Subcutaneous abdominal adipose tissue (tissue), 5 donors: ENCODE measurements around the gene TRPM2.

ENCODE experiments used
- H3K27ac ChIP-seq: one replicate; pipeline ENCODE4 v1.7.0; 2013; ENCODE audit warnings: low read depth, mild to moderate bottlenecking, inconsistent platforms, low read length, moderate library complexity
- H3K27me3 ChIP-seq, 5 donors: one replicate each; pipeline ENCODE4 v1.7.0; 2013; ENCODE audit warnings: low read length in 5 of 5, inconsistent platforms in 1 of 5; ENCODE audit not compliant: control insufficient read depth in 5 of 5, insufficient read depth in 4 of 5
- H3K36me3 ChIP-seq, 5 donors: one replicate each; pipeline ENCODE4 v1.7.0; 2013; ENCODE audit warnings: low read length in 5 of 5; ENCODE audit not compliant: control insufficient read depth in 5 of 5, insufficient read depth in 5 of 5
- H3K4me1 ChIP-seq, 5 donors: one replicate each; pipeline ENCODE4 v1.7.0; 2013; ENCODE audit warnings: low read length in 5 of 5, mild to moderate bottlenecking in 3 of 5, moderate library complexity in 1 of 5; ENCODE audit not compliant: control insufficient read depth in 5 of 5, insufficient read depth in 5 of 5
- H3K4me3 ChIP-seq, 5 donors: one replicate each; pipeline ENCODE4 v1.7.0; 2013; ENCODE audit warnings: low read length in 5 of 5, low read depth in 1 of 5
- H3K9ac ChIP-seq, 5 donors: one replicate each; pipeline ENCODE4 v1.7.0; 2013; ENCODE audit warnings: low read length in 5 of 5, mild to moderate bottlenecking in 4 of 5, moderate library complexity in 3 of 5
- H3K9me3 ChIP-seq, 5 donors: one replicate each; pipeline ENCODE4 v1.7.0; 2013; ENCODE audit warnings: low read length in 5 of 5; ENCODE audit not compliant: control insufficient read depth in 5 of 5
- donor health status: healthy.
- donor health status: healthy.
- donor health status: healthy.
- donor health status: healthy.
- donor health status: healthy.

TRPM2 gene

DNA sequence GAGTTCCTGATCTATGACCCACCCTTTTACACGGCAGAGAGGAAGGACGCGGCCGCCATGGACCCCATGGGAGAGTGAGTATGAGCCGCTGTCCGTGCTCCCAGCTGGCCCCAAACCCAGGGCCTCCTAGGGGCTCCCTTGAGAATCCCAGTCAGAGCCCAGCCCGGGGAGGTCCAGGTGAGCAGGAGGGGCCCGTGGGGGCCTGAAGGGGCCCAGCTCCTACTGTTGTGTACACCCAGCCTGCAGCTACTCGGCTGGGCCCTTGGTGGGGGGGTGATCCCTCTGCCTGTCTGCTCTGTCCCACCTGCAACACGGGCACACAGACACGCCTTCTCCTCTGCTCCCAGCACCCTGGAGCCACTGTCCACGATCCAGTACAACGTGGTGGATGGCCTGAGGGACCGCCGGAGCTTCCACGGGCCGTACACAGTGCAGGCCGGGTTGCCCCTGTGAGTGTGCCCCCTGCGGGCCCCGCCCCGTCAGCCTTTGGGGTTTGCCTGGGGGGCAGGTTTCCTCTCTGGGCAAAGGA is 73.3 kb downstream of the TRPM2 start:
- Histone ChIP-seq H3K27me3 (peaks cover 0 to 6% (median 0%) of the 10 kb centered on the region in 5 donors), H3K4me3 (no peak overlapping the region), H3K36me3 (peaks cover 0 to 41% (median 2%) of the 10 kb centered on the region in 5 donors), H3K4me1 (peaks cover 2 to 12% (median 5%) of the 10 kb centered on the region in 5 donors), H3K27ac (no peak overlapping the region), H3K9ac (no peak overlapping the region), H3K9me3 (peaks cover 0 to 11% (median 6%) of the 10 kb centered on the region in 5 donors)

DNA sequence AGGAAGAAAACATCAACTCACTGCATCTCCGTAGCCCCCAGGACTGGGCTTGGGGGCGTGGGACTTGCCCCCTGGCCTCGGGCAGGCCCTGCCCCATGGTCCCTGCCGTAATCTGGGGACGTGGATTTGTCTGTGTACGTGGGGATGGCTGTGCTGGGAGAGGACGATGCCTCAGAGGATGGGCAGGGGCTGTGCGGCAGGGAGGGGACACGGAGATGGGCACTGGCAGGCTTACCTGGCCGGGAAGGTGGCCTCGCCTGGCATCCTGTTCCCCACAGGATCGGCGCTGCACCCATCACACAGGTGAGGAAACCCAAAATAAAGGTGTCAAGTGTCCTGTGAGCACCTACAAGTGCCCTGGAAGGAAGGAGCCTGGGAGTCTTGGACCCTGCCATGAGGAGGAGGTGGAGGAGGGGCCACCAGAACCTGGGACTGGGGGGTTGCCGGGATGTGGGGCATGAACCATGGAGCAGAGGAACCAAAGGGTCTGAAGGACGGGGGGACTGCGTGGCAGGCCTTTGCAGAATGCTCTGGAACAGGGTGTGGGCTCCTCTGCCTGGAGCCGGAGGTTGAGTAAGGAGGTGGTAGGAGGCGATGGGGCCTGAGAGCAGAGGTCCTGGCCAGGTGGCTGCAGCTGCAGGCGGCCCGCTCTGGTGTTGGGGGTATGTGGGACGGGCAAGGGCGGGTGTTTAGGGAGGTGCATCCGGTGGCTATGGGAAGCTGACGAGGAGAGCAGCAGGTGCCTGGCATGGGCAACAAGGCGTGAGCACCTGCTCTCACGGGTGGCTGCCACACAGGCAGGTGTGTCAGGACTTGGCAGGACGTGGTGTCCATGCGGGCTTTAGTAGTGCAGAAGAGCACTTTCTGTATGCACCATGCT is 74.1 kb downstream of the TRPM2 start:
- Histone ChIP-seq H3K9ac (no peak overlapping the region), H3K36me3 (peaks cover 0 to 36% (median 2%) of the 10 kb centered on the region in 5 donors), H3K4me3 (no peak overlapping the region), H3K27ac (no peak overlapping the region), H3K9me3 (peaks cover 0 to 11% (median 6%) of the 10 kb centered on the region in 5 donors), H3K27me3 (peaks cover 0 to 6% (median 0%) of the 10 kb centered on the region in 5 donors), H3K4me1 (peaks cover 2 to 12% (median 5%) of the 10 kb centered on the region in 5 donors)

DNA sequence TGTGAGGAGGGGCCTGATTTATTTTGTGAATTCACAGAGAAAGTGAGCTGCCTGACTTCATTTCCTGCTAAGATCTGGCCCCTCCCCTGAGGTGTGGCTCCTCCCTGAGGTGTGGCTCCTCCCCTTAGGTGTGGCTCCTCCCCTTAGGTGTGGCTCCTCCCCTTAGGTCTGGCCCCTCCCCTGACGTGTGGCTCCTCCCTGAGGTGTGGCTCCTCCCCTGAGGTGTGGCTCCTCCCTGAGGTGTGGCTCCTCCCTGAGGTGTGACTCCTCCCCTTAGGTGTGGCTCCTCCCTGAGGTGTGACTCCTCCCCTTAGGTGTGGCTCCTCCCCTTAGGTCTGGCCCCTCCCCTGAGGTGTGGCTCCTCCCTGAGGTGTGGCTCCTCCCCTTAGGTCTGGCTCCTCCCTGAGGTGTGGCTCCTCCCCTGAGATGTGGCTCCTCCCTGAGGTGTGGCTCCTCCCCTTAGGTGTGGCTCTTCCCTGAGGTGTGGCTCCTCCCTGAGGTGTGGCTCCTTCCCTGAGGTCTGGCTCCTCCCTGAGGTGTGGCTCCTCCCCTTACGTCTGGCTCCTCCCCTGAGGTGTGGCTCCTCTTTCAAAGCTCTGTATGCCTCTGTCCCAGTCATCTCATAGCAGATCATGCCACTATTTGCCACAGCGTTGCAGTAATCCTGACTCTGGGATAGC is 75.0 kb downstream of the TRPM2 start:
- H3K4me1 ChIP-seq: peaks cover 0 to 12% (median 2%) of the 10 kb centered on the region in 5 donors
- H3K36me3 ChIP-seq: peaks cover 0 to 36% (median 2%) of the 10 kb centered on the region in 5 donors
- H3K9me3 ChIP-seq: peaks cover 0 to 11% (median 6%) of the 10 kb centered on the region in 5 donors
- H3K27me3 ChIP-seq: peaks cover 0 to 6% (median 0%) of the 10 kb centered on the region in 5 donors
- H3K9ac ChIP-seq: no peak overlapping the region
- no peak overlapping the region for H3K4me3 ChIP-seq
- H3K27ac ChIP-seq: no peak overlapping the region

DNA sequence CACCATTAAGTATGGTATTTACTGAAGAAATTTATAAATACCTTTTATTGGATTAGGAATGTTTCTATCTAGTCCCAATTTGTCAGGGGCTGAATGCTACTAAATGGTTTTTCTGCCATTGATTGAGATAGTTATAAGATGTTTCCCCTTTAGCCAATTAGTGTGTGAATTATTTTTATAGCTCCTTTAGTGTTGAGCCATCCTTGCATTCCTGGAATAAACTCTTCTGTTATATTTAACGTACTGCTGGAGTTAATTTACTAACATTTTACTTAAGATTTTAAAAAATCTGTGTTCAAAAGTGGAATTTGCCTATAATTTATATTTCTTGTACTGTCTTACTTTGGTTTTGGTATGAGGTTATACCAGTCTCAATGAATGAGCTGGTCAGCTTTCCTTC is 76.5 kb downstream of the TRPM2 start:
- no peak overlapping the region for H3K4me3 ChIP-seq

DNA sequence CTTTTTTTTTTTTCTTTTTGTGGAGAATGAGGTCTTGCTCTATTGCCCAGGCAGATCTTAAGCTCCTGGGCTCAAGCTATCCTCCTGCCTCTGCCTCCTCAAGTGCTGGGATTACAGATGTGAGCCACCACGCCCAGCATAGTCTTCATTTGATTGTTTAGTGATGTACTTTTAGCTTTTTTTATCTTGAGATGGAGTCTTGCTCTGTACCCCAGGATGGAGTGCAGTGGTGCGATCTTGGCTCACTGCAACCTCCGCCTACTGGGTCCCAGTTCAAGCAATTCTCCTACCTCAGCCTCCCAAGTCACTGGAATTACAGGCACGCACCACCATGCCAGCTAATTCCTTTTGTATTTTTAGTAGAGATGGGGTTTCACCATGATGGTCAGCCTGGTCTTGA is 77.9 kb downstream of the TRPM2 start:
- peaks cover 0 to 3% (median 0%) of the 10 kb centered on the region in 5 donors for H3K27me3 ChIP-seq
- no peak overlapping the region for H3K9ac ChIP-seq
- no peak overlapping the region for H3K27ac ChIP-seq
- no peak overlapping the region for H3K4me3 ChIP-seq
- peaks cover 0 to 29% (median 9%) of the 10 kb centered on the region in 5 donors for H3K36me3 ChIP-seq
- peaks cover 0 to 11% (median 6%) of the 10 kb centered on the region in 5 donors for H3K9me3 ChIP-seq
- peaks cover 0 to 7% (median 0%) of the 10 kb centered on the region in 5 donors for H3K4me1 ChIP-seq

More for the DNA sequence above, 76.5 kb downstream of the TRPM2 start:
- peaks cover 0 to 7% (median 0%) of the 10 kb centered on the region in 5 donors for H3K4me1 ChIP-seq
- peaks cover 0 to 11% (median 6%) of the 10 kb centered on the region in 5 donors for H3K9me3 ChIP-seq
- H3K36me3 ChIP-seq: peaks cover 0 to 27% (median 7%) of the 10 kb centered on the region in 5 donors
- peaks cover 0 to 6% (median 0%) of the 10 kb centered on the region in 5 donors for H3K27me3 ChIP-seq
- H3K27ac ChIP-seq: no peak overlapping the region
- no peak overlapping the region for H3K9ac ChIP-seq

DNA sequence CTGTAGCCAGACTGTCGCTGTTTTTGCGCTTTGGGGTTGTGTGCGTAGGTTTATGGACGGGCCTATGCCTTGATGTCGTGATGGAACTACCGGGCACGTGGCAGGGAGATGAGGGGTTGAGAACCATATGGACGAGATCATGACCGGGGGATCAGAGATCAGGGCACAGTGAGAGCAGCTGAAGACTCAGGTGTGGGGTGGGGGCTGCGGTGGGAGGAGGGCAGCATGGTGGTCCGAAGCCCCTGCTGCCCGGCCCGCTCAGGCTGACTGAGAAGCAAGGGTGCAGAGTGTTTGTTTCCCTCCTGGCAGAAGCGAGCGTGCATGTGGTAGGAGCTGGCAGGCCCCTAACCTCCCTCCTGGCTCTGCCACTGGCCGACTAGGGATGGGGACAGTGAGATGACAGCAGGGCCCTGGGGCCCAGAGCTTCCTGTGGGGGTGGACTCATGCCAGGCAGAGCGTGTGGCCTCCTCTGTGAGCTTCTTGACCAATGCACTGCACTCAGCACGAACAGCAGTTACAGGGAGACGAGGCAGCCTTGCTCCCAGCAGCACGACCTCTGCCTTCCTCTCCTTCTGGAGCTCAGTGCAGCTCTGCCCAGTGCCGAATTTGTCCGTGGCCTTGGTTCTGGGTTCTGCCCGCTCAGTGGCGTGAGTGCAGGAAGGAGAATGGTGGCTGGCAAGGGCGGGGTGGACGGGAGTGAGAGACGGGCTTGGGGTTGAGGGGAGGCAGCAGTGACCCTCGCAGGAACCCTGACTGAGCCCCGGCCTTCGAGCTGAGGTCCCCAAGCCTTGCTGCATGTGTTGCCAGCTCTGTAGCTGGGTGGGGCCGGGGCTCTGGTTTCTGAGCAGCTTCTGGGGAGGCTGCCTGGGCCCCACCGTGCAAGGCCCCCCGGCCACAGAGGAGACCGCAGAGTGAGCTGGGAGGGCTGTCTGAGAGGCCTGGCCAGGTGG is 79.7 kb downstream of the TRPM2 start:
- no peak overlapping the region for H3K27ac ChIP-seq
- H3K27me3 ChIP-seq: no peaks in the 10 kb centered on the region
- H3K9me3 ChIP-seq: peaks cover 0 to 11% (median 6%) of the 10 kb centered on the region in 5 donors
- H3K36me3 ChIP-seq: peaks cover 0 to 28% (median 11%) of the 10 kb centered on the region in 5 donors
- H3K9ac ChIP-seq: no peak overlapping the region
- H3K4me1 ChIP-seq: peaks cover 0 to 7% (median 0%) of the 10 kb centered on the region in 5 donors
- H3K4me3 ChIP-seq: no peak overlapping the region

DNA sequence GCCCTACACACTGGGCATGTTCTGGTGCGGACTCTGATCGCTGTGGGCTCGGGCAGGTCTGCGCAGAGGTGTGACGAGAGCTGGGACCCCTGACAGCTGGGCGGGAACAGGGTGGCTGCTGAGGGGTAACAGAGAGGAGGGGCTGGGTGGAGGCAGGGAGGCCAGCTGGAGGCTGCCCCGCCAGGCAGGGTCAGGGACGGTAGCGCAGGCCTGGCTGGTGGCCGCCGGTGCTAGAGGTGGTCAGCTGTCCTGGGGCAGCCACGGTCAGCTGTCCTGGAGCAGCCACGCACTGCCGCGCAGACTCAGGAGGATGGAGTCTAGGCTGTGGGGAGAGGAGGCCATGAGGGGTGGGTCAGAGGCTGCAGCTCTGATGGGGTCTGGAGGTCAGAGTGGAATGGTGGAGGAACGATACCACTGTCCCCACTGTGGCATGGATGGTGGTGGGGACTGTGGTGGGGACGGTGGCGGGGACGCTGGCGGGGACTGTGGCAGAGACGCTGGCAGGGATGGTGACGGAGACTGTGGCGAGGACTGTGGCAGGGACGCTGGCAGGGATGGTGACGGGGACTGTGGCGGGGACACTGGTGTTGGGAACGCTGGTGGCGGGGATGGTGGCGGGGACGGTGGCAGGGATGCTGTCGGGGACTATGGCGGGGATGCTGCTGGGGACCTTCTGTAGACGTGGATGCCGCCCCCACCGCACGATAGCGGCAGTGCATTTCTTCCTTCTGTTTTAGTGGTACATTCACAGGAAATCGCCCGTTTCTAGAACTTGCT is 80.6 kb downstream of the TRPM2 start:
- no peaks in the 10 kb centered on the region for H3K27me3 ChIP-seq
- H3K9me3 ChIP-seq: peaks cover 0 to 6% (median 5%) of the 10 kb centered on the region in 5 donors
- H3K36me3 ChIP-seq: peaks cover 0 to 29% (median 13%) of the 10 kb centered on the region in 5 donors
- H3K4me3 ChIP-seq: no peak overlapping the region
- H3K9ac ChIP-seq: no peak overlapping the region
- H3K27ac ChIP-seq: no peak overlapping the region
- peaks cover 0 to 14% (median 0%) of the 10 kb centered on the region in 5 donors for H3K4me1 ChIP-seq

DNA sequence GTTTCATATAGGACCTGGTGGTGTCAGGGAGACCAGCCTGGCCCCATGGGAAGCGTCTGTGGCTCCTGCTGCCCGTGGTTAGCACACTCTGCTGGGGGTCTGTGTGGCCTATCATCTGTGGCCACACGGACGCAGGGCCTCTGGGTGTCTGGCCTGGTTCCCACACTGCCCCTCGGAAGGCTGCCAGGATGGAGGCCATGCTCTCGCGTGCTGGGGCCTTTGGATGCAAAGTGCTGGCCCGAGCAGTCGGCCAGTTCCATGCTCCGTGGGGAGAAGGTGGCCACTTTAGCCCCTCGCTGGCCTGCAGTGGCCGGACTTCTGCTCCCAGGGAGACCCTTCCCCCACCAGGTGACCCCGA is 81.1 kb downstream of the TRPM2 start:
- Histone ChIP-seq H3K27me3 (no peaks in the 10 kb centered on the region), H3K36me3 (peaks cover 0 to 35% (median 15%) of the 10 kb centered on the region in 5 donors), H3K4me3 (no peak overlapping the region), H3K9me3 (peaks cover 0 to 5% (median 5%) of the 10 kb centered on the region in 5 donors), H3K9ac (no peak overlapping the region), H3K4me1 (peaks cover 0 to 14% (median 0%) of the 10 kb centered on the region in 5 donors), H3K27ac (no peak overlapping the region)
